LNCaP clone FGC (cell line): ENCODE results near the gene AMIGO1.
A peak's percentile ranks its signal among the peaks of the same experiment; 100 is the strongest.

Source experiments
- DNase-seq: peaks from one replicate; pipeline ENCODE4 v3.0.0-alpha.2; 2011; ENCODE audit warnings: low read depth
- H3K4me3 ChIP-seq: 2 replicates; pipeline ENCODE4 v1.5.1; 2011; ENCODE audit warnings: mild to moderate bottlenecking, low read depth, low read length, control low read depth
- TF ChIP-seq, protein P1 (sequence below): IDR thresholded peaks from 2 replicates; pipeline ENCODE4 v1.5.1; 2012; ENCODE audit warnings: mild to moderate bottlenecking; ENCODE audit not compliant: control insufficient read depth, insufficient read depth; ENCODE audit errors: extremely low read depth

The AMIGO1 gene

GRCh38 chr1:109501644-109502363 lies 7.7 kb downstream of the AMIGO1 start:
- TF ChIP-seq, protein P1, sequence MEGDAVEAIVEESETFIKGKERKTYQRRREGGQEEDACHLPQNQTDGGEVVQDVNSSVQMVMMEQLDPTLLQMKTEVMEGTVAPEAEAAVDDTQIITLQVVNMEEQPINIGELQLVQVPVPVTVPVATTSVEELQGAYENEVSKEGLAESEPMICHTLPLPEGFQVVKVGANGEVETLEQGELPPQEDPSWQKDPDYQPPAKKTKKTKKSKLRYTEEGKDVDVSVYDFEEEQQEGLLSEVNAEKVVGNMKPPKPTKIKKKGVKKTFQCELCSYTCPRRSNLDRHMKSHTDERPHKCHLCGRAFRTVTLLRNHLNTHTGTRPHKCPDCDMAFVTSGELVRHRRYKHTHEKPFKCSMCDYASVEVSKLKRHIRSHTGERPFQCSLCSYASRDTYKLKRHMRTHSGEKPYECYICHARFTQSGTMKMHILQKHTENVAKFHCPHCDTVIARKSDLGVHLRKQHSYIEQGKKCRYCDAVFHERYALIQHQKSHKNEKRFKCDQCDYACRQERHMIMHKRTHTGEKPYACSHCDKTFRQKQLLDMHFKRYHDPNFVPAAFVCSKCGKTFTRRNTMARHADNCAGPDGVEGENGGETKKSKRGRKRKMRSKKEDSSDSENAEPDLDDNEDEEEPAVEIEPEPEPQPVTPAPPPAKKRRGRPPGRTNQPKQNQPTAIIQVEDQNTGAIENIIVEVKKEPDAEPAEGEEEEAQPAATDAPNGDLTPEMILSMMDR = no peak
- no peak overlapping the region for H3K4me3 ChIP-seq
- DNase-seq = no peak

- no peak overlapping the region for H3K4me3 ChIP-seq
- TF ChIP-seq, protein P1 = no peak
- DNase-seq = no peak
Observed at GRCh38 chr1:109500941-109501381, 8.6 kb downstream of the AMIGO1 start.

DNA sequence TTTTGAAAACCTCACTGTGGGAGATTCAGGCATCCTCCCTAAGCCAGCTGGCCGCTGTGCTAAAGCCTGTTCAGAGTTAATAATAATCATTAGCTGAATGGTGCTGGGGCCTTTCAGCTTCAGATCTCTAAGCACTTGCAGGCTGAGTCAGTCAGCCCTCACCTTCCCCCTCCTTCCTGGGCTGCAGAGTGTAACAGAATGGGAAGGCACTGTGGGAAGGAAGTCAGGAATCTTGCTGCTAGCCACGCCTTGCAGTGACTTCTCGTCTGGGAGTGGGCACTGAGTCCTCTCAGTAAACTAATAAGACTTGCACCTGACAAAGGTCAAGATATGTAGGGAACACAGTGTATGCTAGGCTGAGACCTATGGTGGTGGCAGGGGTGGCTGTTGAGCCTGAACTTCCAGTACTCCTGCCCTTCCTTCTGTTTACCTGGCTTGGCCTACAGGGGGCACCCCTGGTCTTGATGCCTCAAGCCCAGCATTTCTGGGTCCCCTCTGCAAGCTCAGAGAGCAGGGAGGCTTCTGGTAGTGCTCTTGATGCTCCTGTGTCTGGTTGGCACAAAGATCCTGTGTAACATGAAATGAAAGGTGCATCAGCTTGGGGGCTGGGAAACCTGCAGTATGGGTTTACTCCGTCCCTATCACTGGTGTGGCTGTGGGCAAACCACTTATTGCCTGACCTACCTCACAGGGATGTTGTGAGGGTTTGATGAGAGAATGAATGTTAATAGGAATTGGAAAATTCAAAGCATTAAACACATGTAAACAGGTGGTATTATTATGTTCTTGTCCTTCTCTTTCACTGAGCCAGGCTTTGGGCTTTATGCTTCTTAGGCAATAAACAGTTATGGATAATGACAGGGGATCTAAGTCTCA lies 9.6 kb downstream of the AMIGO1 start:
- DNase-seq = peak; percentile 90
- no peak overlapping the region for H3K4me3 ChIP-seq
- TF ChIP-seq, protein P1 = peak; percentile 54

- H3K4me3 ChIP-seq = no peak overlapping the region
- no peak for DNase-seq
- TF ChIP-seq, protein P1 = no peak
Observed at GRCh38 chr1:109499081-109499480, 10.4 kb downstream of the AMIGO1 start.

GRCh38 chr1:109498161-109498801 lies 11.2 kb downstream of the AMIGO1 start:
- DNase-seq = no peak
- no peak overlapping the region for H3K4me3 ChIP-seq
- TF ChIP-seq, protein P1 = 0 out of 2 replicates have a peak, but pooled peaks have one; percentile 28

DNA sequence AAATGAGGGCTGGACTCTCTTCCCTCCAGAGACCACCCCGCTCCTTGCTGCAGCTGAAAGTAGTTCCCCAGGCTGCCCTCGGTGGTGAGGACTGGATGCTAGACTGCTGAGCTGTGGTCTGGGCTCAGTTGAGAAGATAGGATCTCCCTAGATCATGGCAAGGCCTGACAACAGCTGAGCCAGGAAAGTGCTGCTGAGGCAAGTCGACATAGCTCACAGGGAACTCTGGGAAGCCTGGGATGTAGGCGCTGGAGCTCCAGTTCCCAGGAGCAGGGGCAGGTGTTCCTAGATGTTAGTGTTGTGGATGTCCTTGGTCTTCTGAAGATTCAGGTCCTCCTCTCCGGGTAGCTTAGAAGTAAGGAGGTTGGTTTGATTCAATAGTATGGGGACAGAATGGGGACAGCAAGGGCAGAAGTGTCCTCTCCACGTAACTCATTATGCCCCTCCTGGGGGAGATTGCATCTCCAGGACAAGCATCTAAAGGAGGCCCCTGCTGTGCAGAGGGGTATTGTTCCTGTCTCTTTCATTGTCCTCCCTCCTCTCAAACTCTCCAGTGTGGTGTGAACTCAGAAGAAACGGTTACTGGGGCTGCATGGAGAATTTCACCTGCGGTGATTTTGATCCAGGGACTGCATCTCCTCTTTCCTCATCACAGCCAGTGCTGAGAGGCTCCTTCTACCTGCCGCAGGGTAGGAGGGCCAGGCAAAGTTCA lies 11.9 kb downstream of the AMIGO1 start:
- TF ChIP-seq, protein P1 = no peak
- DNase-seq = no peak
- H3K4me3 ChIP-seq = no peak overlapping the region
